Regular cardiac myocyte (primary cell): ENCODE data around the gene SFPQ. TPM values are rescaled to one million over a fixed set of nuclear protein-coding genes. Genes with fewer than 3 reads are reported as not detected.

ENCODE experiments used
- total RNA-seq: library from RNA; depleted of rRNA; stranded (reverse); fragments of >200 nt; gene quantifications from 2 replicates; pipeline ENCODE4 v1.2.3, GENCODE V29; 2014

The SFPQ gene
- 68.8 and 276 TPM in 2 replicates for total RNA-seq

GRCh38 chr1:35192853-35193664 lies at the start of gene SFPQ:
Gene SFPQ, minus strand, starts transcription at chr1:35193145. Its CDS starts 96 bp downstream, at chr1:35193049.

Other genes with a start within 250 kb of the SFPQ start
- gene TMEM35B, start 207.8 kb downstream of the SFPQ start, total RNA-seq: 29.9 and 43.4 TPM in 2 replicates
- 11.5 and 16.3 TPM in 2 replicates for gene ZMYM6, start 161.2 kb downstream of the SFPQ start, total RNA-seq
- gene ZMYM1, start 113.8 kb downstream of the SFPQ start, total RNA-seq: 25.4 and 26.8 TPM in 2 replicates
- 33.0 and 33.4 TPM in 2 replicates for gene ZMYM4, start 75.6 kb upstream of the SFPQ start, total RNA-seq